Measurements from ENCODE around the gene SGMS1. TPM values are rescaled to one million over a fixed set of nuclear protein-coding genes. Genes with fewer than 3 reads are reported as not detected.
"Not testable (repeated sequence)": the region's sequence is repeated elsewhere in the genome, so short reads cannot be mapped to it uniquely, and the experiment has no call there.

The SGMS1 gene
- total RNA-seq, 2 donors from 2014 or later, result 45.3 to 51.3 TPM

GRCh38 chr10:50549186-50549585, 74.6 kb downstream of the SGMS1 start:
- not testable (repeated sequence) for DNase-seq; H3K27ac Mint-ChIP-seq; H3K36me3 Mint-ChIP-seq (ENCODE audit: low read depth); ATAC-seq; H3K9me3 ChIP-seq (ENCODE audit: control insufficient read depth, low read length, poor library complexity, severe bottlenecking); H3K4me3 Mint-ChIP-seq; H3K27me3 Mint-ChIP-seq
- peaks cover 38% of the 10 kb centered on the region for H3K4me1 Mint-ChIP-seq

GRCh38 chr10:50548481-50548880, 75.3 kb downstream of the SGMS1 start:
- H3K4me3 Mint-ChIP-seq; H3K9me3 ChIP-seq (ENCODE audit: control insufficient read depth, low read length, poor library complexity, severe bottlenecking); DNase-seq; H3K27ac Mint-ChIP-seq; H3K27me3 Mint-ChIP-seq; H3K36me3 Mint-ChIP-seq (ENCODE audit: low read depth); ATAC-seq: not testable (repeated sequence)
- peaks cover 37% of the 10 kb centered on the region for H3K4me1 Mint-ChIP-seq

- not testable (repeated sequence) for H3K36me3 Mint-ChIP-seq (ENCODE audit: low read depth); ATAC-seq; H3K9me3 ChIP-seq (ENCODE audit: control insufficient read depth, low read length, poor library complexity, severe bottlenecking); DNase-seq; H3K27ac Mint-ChIP-seq; H3K4me3 Mint-ChIP-seq; H3K27me3 Mint-ChIP-seq
- H3K4me1 Mint-ChIP-seq, result peaks cover 48% of the 10 kb centered on the region
Measured at GRCh38 chr10:50546287-50546686, 77.5 kb downstream of the SGMS1 start.

GRCh38 chr10:50545846-50546245, 77.9 kb downstream of the SGMS1 start:
- no peak overlapping the region for H3K4me3 Mint-ChIP-seq
- H3K27ac Mint-ChIP-seq, result peak overlapping the region; percentile 77
- H3K4me1 Mint-ChIP-seq, result peaks cover 49% of the 10 kb centered on the region
- H3K27me3 Mint-ChIP-seq, result no peaks in the 10 kb centered on the region
- H3K9me3 ChIP-seq (ENCODE audit: control insufficient read depth, low read length, poor library complexity, severe bottlenecking), result no peaks in the 10 kb centered on the region
- H3K36me3 Mint-ChIP-seq (ENCODE audit: low read depth), result no peaks in the 10 kb centered on the region
- DNase-seq (no peak), ATAC-seq (no peak)

GRCh38 chr10:50544857-50545429, 78.8 kb downstream of the SGMS1 start:
- Mint-ChIP-seq H3K36me3 (ENCODE audit: low read depth) (no peaks in the 10 kb centered on the region), H3K27ac (peak overlapping the region; percentile 77), H3K4me3 (peak overlapping the region; percentile 77), H3K4me1 (peaks cover 52% of the 10 kb centered on the region), H3K27me3 (no peaks in the 10 kb centered on the region)
- H3K9me3 ChIP-seq (ENCODE audit: control insufficient read depth, low read length, poor library complexity, severe bottlenecking), result no peaks in the 10 kb centered on the region
- DNase-seq (no peak), ATAC-seq (peak; percentile 64)

- H3K9me3 ChIP-seq (ENCODE audit: control insufficient read depth, low read length, poor library complexity, severe bottlenecking), result no peaks in the 10 kb centered on the region
- no peaks in the 10 kb centered on the region for H3K36me3 Mint-ChIP-seq (ENCODE audit: low read depth)
- ATAC-seq, result no peak
- no peak for DNase-seq
- no peaks in the 10 kb centered on the region for H3K27me3 Mint-ChIP-seq
- H3K27ac Mint-ChIP-seq, result peak overlapping the region; percentile 77
- peak overlapping the region; percentile 77 for H3K4me3 Mint-ChIP-seq
- H3K4me1 Mint-ChIP-seq, result peaks cover 53% of the 10 kb centered on the region
Measured at GRCh38 chr10:50544095-50544856, 79.5 kb downstream of the SGMS1 start.

- DNase-seq (no peak), ATAC-seq (no peak)
- Mint-ChIP-seq H3K36me3 (ENCODE audit: low read depth) (no peaks in the 10 kb centered on the region), H3K4me3 (no peak overlapping the region), H3K27ac (no peak overlapping the region), H3K27me3 (no peaks in the 10 kb centered on the region), H3K4me1 (peaks cover 60% of the 10 kb centered on the region)
- no peaks in the 10 kb centered on the region for H3K9me3 ChIP-seq (ENCODE audit: control insufficient read depth, low read length, poor library complexity, severe bottlenecking)
Measured at GRCh38 chr10:50542871-50543270, 80.9 kb downstream of the SGMS1 start.

GRCh38 chr10:50541921-50542320, 81.8 kb downstream of the SGMS1 start:
- Mint-ChIP-seq H3K4me1 (peaks cover 57% of the 10 kb centered on the region), H3K4me3 (no peak overlapping the region), H3K36me3 (ENCODE audit: low read depth) (no peaks in the 10 kb centered on the region), H3K27ac (peak overlapping the region; percentile 2), H3K27me3 (no peaks in the 10 kb centered on the region)
- ATAC-seq (no peak), DNase-seq (no peak)
- no peaks in the 10 kb centered on the region for H3K9me3 ChIP-seq (ENCODE audit: control insufficient read depth, low read length, poor library complexity, severe bottlenecking)

GRCh38 chr10:50541317-50541716, 82.4 kb downstream of the SGMS1 start:
- Mint-ChIP-seq H3K27ac (peak overlapping the region; percentile 2), H3K4me3 (no peak overlapping the region), H3K27me3 (no peaks in the 10 kb centered on the region), H3K4me1 (peaks cover 57% of the 10 kb centered on the region), H3K36me3 (ENCODE audit: low read depth) (no peaks in the 10 kb centered on the region)
- no peak for ATAC-seq
- H3K9me3 ChIP-seq (ENCODE audit: control insufficient read depth, low read length, poor library complexity, severe bottlenecking), result no peaks in the 10 kb centered on the region
- DNase-seq, result no peak

- no peaks in the 10 kb centered on the region for H3K36me3 Mint-ChIP-seq (ENCODE audit: low read depth)
Measured at GRCh38 chr10:50540826-50541122, 83.0 kb downstream of the SGMS1 start.

GRCh38 chr10:50540069-50540825, 83.5 kb downstream of the SGMS1 start:
- ATAC-seq, result no peak
- Mint-ChIP-seq H3K36me3 (ENCODE audit: low read depth) (no peaks in the 10 kb centered on the region), H3K27ac (peak overlapping the region; percentile 2)

More at GRCh38 chr10:50540826-50541122, 83.0 kb downstream of the SGMS1 start:
- peak overlapping the region; percentile 2 for H3K27ac Mint-ChIP-seq
- no peak for ATAC-seq
- peaks cover 53% of the 10 kb centered on the region for H3K4me1 Mint-ChIP-seq
- no peak overlapping the region for H3K4me3 Mint-ChIP-seq
- DNase-seq, result no peak
- H3K27me3 Mint-ChIP-seq, result no peaks in the 10 kb centered on the region
- H3K9me3 ChIP-seq (ENCODE audit: control insufficient read depth, low read length, poor library complexity, severe bottlenecking), result no peaks in the 10 kb centered on the region

GRCh38 chr10:50538555-50539398, 85.0 kb downstream of the SGMS1 start:
- H3K27ac Mint-ChIP-seq, result no peak overlapping the region

More at GRCh38 chr10:50540069-50540825, 83.5 kb downstream of the SGMS1 start:
- H3K4me1 Mint-ChIP-seq, result peaks cover 48% of the 10 kb centered on the region
- no peak overlapping the region for H3K4me3 Mint-ChIP-seq
- DNase-seq, result no peak
- H3K27me3 Mint-ChIP-seq, result no peaks in the 10 kb centered on the region
- H3K9me3 ChIP-seq (ENCODE audit: control insufficient read depth, low read length, poor library complexity, severe bottlenecking), result no peaks in the 10 kb centered on the region

More at GRCh38 chr10:50538555-50539398, 85.0 kb downstream of the SGMS1 start:
- H3K4me1 Mint-ChIP-seq, result peaks cover 35% of the 10 kb centered on the region
- ATAC-seq, result peak; percentile 88
- no peaks in the 10 kb centered on the region for H3K27me3 Mint-ChIP-seq
- DNase-seq, result no peak
- H3K36me3 Mint-ChIP-seq (ENCODE audit: low read depth), result no peaks in the 10 kb centered on the region
- no peak overlapping the region for H3K4me3 Mint-ChIP-seq
- no peaks in the 10 kb centered on the region for H3K9me3 ChIP-seq (ENCODE audit: control insufficient read depth, low read length, poor library complexity, severe bottlenecking)

All from T-helper 17 cell (primary cell).